Measurements from ENCODE around the gene FFAR2.
"Not testable (repeated sequence)": the region's sequence is repeated elsewhere in the genome, so short reads cannot be mapped to it uniquely, and the experiment has no call there.

Gene FFAR2

DNA sequence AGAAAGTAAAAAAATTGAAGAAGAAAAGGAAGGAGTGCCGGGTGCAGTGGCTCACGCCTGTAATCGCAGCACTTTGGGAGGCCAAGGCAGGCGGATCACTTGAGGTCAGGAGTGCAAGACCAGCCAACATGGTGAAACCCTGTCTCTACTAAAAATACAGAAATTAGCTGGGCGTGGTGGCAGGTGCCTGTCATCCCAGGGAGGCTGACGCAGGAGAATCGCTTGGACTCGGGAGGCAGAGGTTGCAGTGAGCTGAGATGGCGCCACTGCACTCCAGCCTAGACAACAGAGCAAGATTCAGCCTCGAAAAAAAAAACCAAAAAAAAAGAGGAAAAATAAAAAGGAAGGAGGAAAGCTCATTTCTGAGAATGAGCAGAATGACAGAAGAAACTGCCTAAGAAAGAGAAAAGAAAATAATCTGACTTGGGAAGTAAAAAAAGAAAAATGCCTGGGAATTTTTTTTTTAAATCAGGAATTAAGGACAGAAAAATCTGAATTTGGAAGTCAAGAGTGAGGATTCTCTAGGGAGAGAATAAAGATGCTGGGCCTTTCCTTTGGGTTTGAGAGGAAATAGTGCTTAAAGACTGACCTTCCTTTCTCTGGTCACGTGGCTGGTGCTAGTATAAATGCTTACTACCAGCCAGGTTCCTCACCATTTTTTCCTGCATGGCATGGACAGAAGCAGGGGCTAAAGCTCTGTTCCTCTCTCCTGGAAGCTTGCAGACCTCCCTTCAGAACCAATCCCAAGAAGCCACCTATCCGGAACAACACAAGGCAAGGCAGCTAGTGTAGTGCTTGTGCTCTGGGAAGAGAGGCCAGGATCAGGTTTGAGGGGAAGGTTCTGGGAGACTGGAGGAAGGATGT, at the start of gene FFAR2:
FFAR2 (plus strand) TSS at position 652 of the 864 bp plus-strand sequence. CDS start 1,458 bp downstream, outside the sequence.
- DNase-seq (ENCODE audit: low read depth in 2 of 2, low spot score in 1 of 2), result no peak

DNA sequence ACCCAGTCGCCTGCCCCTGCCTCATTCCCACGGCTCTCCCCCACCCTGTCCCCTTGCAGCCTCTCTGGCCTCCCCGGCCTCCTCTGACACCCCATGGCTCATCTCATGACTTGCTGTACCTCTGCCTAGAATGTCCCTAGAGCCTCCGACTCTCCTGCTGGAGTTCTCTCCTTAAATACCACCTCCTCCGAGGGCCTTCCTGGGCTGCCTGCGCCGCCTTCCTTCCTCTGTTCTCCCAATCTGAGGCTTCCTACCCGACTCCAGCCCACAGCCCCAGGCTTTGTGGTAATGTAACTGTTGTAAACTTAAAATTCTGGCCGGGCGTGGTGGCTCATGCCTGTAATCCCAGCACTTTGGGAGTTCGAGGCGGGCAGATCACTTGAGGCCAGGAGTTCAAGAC, 49.5 kb upstream of the FFAR2 start:
- no peak for DNase-seq (ENCODE audit: low read depth in 2 of 2, low spot score in 1 of 2)

GRCh38 chr19:35399231-35399630, 48.8 kb upstream of the FFAR2 start:
- no peak for DNase-seq (ENCODE audit: low read depth in 2 of 2, low spot score in 1 of 2)

DNA sequence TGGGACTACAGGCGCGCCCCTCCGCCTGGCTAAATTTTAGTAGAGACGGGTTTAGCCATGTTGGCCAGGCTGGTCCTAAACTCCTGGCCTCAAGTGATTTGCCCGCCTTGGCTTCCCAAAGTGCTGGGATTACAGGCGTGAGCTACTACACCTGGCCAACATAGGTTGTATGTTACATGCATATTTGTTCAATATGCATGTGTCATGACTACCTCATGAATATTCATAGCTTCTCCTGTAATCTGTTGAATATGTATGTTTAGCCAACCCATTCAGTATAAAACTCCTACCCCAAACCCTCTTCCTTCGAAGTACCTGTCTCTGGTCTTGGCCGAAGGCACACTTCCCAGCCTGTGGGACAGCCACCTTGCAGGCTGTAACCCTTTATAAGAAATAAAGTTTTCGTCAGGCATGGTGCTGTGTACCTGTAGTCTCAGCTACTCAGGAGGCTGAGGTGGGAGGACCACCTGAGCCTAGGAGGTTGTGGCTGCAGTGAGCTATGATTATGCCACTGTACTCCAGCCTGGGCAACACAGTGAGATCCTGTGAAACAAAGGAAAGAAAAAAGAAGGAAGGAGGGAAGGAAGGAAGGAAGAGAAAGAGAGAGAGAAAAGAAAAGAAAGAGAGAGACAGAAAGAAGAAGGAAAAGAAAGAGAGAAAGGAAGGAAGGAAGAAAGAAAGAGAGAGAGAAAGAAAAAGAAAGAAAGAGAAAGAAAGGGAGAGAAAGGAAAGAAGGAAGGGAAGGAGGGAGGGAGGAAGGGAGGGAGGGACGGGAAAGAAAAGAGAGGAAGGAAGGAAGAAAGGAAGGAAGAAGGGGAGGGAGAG, 47.9 kb upstream of the FFAR2 start:
- no peak for DNase-seq (ENCODE audit: low read depth in 2 of 2, low spot score in 1 of 2)

- DNase-seq (ENCODE audit: low read depth in 2 of 2, low spot score in 1 of 2), result no peak
Observed at GRCh38 chr19:35400773-35401100, 47.3 kb upstream of the FFAR2 start.

GRCh38 chr19:35401416-35401815, 46.6 kb upstream of the FFAR2 start:
- not testable (repeated sequence) for DNase-seq (ENCODE audit: low read depth in 2 of 2, low spot score in 1 of 2)

DNA sequence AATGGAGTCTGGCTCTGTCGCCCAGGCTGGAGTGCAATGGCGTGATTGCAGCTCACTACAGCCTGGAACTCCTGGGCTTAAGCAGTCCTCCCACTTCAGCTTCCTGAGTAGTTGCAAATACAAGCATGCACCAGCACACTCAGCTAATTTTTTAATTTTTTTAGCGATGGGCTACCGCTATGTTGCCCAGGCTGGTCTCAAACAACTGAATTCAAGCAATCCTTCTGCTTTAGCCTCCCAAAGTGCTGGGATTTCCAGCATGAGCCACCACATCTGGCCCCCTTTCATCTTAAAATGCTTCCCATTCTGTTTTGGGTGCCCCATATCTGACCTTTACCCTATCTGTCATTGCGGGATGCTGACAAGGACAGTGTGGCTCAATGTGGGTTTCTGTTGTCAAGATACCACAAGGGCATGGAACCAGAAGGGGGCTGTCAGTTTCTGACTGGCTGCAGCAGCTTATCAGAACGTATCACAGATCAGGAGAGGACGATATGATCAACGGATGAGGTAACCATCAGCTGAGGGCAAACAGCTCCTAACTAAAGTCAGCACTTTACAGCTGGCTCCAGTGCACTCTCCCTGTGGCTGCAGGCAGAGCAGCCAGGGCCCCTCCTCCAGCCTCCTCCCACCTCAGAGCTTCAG, 44.8 kb upstream of the FFAR2 start:
- DNase-seq (ENCODE audit: low read depth in 2 of 2, low spot score in 1 of 2), result no peak

DNA sequence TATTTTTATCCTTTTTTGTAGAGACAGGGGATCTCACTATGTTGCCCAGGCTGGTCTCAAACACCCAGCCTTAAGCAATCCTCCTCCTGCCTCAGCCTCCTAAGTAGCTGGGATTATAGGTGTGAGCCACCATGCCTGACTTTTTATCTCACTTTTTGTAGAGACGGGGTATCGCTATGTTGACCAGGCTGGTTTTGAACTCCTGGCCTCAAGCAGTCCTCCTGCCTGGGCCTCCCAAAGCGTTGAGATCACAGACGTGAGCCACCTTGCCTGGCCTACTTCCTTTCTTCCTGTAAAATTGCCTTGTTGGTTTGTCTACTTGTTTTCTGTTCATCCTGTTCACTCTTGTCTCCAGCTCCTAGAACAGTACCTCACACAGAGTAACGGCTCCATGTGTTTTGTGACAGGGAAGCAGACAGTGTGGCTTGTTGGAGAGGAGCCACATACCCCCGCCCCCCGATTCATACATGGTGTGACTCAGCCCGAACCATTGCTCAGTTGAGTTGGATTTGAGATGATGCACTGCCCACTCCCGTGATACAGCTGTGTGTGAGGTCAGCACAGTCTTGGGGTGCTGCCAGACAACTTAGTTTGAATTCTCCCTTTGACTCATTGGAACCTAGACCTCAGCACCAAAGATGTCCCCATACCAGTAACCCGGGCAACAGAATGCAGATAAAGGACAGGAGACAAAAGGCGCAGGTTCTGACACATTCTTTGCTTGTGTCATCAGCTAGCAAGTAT, 43.0 kb upstream of the FFAR2 start:
- DNase-seq (ENCODE audit: low read depth in 2 of 2, low spot score in 1 of 2), result no peak

DNA sequence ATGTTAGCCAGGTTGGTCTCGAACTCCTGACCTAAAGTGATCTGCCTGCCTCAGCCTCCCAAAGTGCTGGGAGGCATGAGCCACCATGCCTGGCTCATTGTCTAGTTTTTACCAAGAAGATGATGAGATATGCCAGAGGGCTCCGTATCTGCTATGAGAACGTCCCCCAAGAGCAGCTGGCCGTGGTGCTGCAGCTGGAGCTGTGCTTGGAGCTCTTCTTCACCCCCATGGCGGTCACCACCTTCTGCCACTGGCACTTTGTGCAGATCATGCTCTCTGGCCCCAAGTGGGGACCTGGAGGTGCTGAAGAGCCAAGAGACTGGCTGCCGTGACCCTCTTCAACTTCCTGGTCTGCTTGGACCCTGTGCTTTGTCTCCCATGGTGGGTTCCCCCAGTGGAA, 40.4 kb upstream of the FFAR2 start:
- no peak for DNase-seq (ENCODE audit: low read depth in 2 of 2, low spot score in 1 of 2)

- no peak for DNase-seq (ENCODE audit: low read depth in 2 of 2, low spot score in 1 of 2)
Observed at GRCh38 chr19:35408284-35409171, 39.5 kb upstream of the FFAR2 start.

DNA sequence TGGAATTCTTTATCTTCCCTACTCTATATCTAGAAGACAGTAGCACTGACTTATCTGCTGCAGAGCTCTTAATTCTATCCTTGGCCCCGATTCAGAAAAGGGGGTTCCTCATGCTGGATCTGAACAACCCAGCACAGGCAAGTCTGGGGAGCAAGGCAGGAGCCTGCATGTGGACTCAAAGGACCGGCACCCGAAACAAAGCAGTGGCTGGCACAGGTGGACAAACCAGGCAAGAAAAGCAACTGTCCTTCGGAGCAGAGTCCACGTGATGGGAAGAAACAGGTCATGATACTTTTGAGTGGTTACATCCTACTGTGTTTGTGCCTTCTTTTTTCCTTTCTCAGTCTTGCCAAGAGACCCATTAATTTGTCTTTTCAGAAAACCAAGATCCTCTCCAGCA, 38.9 kb upstream of the FFAR2 start:
- DNase-seq (ENCODE audit: low read depth in 2 of 2, low spot score in 1 of 2), result no peak

DNA sequence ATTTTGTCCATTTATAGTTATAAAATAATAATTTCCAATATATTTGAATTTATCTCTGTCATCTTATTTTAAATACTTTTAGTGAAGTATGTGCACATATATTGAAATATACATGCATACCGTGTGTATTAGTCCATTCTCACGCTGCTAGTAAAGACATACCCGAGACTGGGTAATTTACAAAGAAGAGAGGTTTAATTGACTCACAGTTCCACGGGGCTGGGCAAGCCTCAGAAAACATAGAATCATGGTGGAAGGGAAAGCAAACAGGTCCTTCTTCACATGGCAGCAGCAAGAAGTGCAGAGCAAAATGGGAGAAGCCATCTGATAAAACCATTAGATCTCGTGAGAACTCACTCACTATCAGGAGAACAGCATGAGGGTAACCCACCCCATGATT, 37.6 kb upstream of the FFAR2 start:
- DNase-seq (ENCODE audit: low read depth in 2 of 2, low spot score in 1 of 2), result no peak

- no peak for DNase-seq (ENCODE audit: low read depth in 2 of 2, low spot score in 1 of 2)
Observed at GRCh38 chr19:35414442-35414841, 33.6 kb upstream of the FFAR2 start.

DNA sequence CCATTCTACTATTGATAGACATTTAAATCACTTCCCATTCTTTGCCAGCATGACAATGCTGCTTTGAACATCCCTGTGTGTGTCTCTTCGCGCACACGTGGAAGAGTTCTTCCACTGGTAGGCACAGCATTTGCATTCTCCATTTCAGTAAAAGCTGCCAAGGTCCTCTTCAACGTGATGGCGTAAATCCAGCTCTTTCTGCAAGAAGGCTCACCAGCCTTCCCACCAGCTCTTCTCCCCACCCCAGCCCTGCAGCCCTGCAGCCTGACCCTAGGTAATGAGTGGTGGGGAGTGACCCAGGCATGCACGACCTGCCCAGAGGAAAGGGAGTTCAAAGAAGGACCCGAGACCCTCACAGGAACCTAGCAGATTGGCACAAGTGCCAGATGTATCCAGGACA, 31.7 kb upstream of the FFAR2 start:
- DNase-seq (ENCODE audit: low read depth in 2 of 2, low spot score in 1 of 2), result no peak

- no peak for DNase-seq (ENCODE audit: low read depth in 2 of 2, low spot score in 1 of 2)
Observed at GRCh38 chr19:35417278-35417677, 30.8 kb upstream of the FFAR2 start.

DNA sequence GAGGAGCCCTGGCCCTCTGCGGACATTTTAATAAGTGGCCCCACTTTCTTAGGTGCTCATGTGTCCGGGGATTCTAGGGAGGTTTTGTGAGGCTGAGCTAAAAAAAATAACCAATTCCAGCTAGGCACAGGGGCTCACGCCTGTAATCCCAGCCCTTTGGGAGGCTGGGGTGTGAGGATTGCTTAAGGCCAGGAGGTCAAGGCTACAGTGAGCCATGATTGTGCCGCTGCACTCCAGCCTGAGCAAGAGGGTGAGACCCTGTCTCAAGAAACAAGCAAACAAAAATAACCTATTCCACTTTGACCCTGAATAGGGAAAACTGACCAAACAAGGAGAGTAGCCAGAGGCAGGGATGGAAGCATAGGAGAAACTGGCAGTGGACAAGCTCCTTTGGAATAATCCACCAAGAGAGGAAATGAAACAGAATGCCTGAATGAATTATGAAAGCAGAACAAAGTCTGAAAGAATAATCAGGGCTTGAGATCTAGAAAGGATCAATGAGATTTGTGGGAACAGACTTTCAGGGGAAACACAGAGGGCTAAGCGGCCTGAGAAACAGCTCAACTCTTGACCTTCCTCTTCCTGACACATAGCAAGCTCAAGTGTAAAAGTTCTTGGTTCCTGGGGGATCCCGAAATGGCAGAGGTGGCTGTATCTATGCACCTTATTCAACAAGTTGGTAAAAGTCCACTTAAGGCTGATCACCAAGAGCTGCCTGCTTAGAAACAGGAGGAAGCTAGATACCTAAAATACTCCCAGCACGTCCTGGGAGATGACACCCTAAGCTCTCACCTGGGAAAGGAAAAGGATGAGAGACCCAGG, 30.1 kb upstream of the FFAR2 start:
- DNase-seq (ENCODE audit: low read depth in 2 of 2, low spot score in 1 of 2), result no peak

GRCh38 chr19:35419046-35419445, 29.0 kb upstream of the FFAR2 start:
- no peak for DNase-seq (ENCODE audit: low read depth in 2 of 2, low spot score in 1 of 2)

- no peak for DNase-seq (ENCODE audit: low read depth in 2 of 2, low spot score in 1 of 2)
Observed at GRCh38 chr19:35419805-35420204, 28.3 kb upstream of the FFAR2 start.

DNA sequence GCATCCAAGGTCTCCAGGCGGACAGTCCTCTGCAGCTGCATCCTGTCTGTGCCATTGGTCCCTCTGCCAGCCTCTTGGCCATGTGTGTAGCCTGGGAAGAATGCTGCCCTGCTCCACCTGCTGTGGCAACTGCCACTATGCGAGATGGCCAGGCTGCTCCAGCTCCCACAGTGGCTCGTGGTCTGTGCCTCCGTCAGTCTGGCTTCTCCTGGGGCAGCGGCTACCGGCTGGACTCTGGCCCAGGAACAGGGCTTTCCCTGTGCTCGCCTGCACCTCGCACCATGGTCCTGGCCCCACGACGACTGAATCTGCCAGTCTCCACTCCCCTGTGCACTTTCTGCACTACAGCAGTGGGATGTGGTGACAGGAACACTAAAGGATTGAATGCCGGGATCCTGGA, 26.7 kb upstream of the FFAR2 start:
- DNase-seq (ENCODE audit: low read depth in 2 of 2, low spot score in 1 of 2), result no peak

Measured in stimulated activated CD8-positive, alpha-beta memory T cell treated with anti-CD3 and anti-CD28 coated beads, Interleukin-4, amount 100 ng/mL, for 4 hours (primary cell).